ENCODE results near the gene CASQ1.

GRCh38 chr1:160164121-160164520 is 26.3 kb upstream of the CASQ1 start:
- TF ChIP-seq, protein P1, sequence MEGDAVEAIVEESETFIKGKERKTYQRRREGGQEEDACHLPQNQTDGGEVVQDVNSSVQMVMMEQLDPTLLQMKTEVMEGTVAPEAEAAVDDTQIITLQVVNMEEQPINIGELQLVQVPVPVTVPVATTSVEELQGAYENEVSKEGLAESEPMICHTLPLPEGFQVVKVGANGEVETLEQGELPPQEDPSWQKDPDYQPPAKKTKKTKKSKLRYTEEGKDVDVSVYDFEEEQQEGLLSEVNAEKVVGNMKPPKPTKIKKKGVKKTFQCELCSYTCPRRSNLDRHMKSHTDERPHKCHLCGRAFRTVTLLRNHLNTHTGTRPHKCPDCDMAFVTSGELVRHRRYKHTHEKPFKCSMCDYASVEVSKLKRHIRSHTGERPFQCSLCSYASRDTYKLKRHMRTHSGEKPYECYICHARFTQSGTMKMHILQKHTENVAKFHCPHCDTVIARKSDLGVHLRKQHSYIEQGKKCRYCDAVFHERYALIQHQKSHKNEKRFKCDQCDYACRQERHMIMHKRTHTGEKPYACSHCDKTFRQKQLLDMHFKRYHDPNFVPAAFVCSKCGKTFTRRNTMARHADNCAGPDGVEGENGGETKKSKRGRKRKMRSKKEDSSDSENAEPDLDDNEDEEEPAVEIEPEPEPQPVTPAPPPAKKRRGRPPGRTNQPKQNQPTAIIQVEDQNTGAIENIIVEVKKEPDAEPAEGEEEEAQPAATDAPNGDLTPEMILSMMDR (IDR thresholded peaks at IDR 0.05) = no peak
- no peak for TF ChIP-seq ZFX (IDR thresholded peaks at IDR 0.05; ENCODE audit: borderline replicate concordance)

Measured in 22Rv1 (cell line).